Memory B cell (primary cell): ENCODE data around the gene CWF19L1.

Source experiments
- ATAC-seq: fragments of 150-1000 bp; cut with Tn5 transposase; 2 replicates; pipeline ENCODE4 v1.10.0; 2021; ENCODE audit warnings: low read depth, mild to moderate bottlenecking, moderate library complexity
- DNase-seq, 2 donors: peaks; one replicate each; pipeline ENCODE4 v3.0.0; 2022; ENCODE audit warnings: low spot score in 2 of 2
- H3K27ac Mint-ChIP-seq: one replicate; pipeline ENCODE4 v1.8.0; 2022; ENCODE audit warnings: mild to moderate bottlenecking, moderate library complexity, mixed read lengths
- H3K27me3 Mint-ChIP-seq: one replicate; pipeline ENCODE4 v1.8.0; 2022; ENCODE audit warnings: mixed read lengths
- H3K36me3 Mint-ChIP-seq: one replicate; pipeline ENCODE4 v1.8.0; 2022; ENCODE audit warnings: mild to moderate bottlenecking, mixed read lengths
- H3K4me1 Mint-ChIP-seq: one replicate; pipeline ENCODE4 v1.8.0; 2022; ENCODE audit warnings: mixed read lengths
- H3K4me3 Mint-ChIP-seq: one replicate; pipeline ENCODE4 v1.8.0; 2022; ENCODE audit warnings: mild to moderate bottlenecking, moderate library complexity, mixed read lengths
- H3K9me3 Mint-ChIP-seq: one replicate; pipeline ENCODE4 v1.8.0; 2022; ENCODE audit warnings: mixed read lengths

Gene CWF19L1

DNA sequence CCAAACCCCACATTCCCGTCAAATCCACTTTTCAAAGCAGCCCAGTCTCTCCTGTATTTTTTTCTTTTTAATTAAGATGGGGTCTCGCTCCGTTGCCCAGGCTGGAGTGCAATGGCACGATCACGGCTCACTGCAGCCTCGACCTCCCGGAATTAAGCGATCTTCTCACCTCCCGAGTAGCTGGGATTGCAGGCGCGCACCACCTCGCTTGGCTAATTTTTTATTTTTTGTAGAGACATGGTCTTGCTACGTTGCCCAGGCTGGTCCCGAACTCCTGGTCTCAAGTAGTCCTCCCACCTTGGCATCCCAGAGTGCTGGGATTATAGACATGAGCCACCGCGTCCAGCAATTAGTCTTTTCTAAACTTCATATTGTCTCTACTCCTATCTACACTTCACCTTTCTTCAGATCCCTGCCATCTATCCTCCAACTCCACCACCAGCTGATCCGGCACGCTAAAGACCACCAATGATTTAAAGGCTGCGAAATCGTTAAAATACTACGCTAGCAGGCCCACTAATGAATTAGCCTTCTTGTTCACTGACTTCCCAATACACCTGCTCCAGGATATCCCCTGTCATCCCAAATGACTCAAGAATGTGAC lies 37.5 kb downstream of the CWF19L1 start:
- Mint-ChIP-seq H3K4me3 (peak overlapping the region; percentile 85), H3K36me3 (peaks cover 14% of the 10 kb centered on the region), H3K27ac (peak overlapping the region; percentile 88), H3K9me3 (no peaks in the 10 kb centered on the region), H3K27me3 (no peaks in the 10 kb centered on the region), H3K4me1 (peaks cover 15% of the 10 kb centered on the region)
- ATAC-seq (no peak), DNase-seq (no peak)

DNA sequence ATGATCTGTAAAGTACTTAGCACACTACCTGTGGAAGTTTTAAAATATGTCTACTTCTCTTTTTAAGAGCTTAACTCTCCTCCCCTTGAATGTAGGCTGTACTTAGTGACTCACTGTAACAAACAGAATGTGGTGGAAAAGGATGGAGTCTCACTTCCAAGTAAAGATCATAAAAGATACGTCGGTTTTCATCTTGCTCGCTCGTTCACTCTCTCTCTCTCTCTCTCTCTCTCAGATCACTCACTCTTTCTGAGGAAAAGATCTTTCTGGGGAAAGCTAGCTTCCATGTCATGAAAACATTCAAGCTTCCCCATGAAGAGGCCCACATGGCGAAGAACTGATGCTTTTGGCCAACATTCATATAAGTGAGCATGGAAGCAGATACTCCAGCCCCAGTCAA lies 43.6 kb downstream of the CWF19L1 start:
- no peak overlapping the region for H3K27ac Mint-ChIP-seq

DNA sequence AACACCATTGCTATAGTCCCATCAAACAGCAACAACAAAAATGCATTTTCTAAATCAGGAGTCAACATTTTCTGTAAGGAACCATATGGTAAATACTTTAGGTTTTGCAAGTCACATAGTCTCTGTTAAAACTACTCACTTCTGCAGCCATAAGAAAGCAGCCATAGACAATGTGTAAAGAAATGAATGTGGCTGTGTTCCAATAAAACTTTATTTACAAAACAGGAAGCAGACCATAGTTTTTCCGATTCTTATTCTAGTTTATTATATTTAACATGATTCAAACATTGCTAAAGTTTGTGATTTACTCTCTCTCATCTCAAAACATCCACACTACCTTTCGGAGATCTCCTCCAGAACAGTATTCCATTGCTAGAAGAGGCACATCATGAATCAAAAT lies 44.9 kb downstream of the CWF19L1 start:
- no peaks in the 10 kb centered on the region for H3K27me3 Mint-ChIP-seq
- H3K4me1 Mint-ChIP-seq = peaks cover 4% of the 10 kb centered on the region
- no peak overlapping the region for H3K4me3 Mint-ChIP-seq
- peaks cover 36% of the 10 kb centered on the region for H3K36me3 Mint-ChIP-seq
- no peaks in the 10 kb centered on the region for H3K9me3 Mint-ChIP-seq
- H3K27ac Mint-ChIP-seq = no peak overlapping the region
- DNase-seq (no peak), ATAC-seq (no peak)

More for the DNA sequence above, 43.6 kb downstream of the CWF19L1 start:
- H3K9me3 Mint-ChIP-seq = no peaks in the 10 kb centered on the region
- no peak for DNase-seq
- peaks cover 10% of the 10 kb centered on the region for H3K4me1 Mint-ChIP-seq
- no peak for ATAC-seq
- no peaks in the 10 kb centered on the region for H3K27me3 Mint-ChIP-seq
- peaks cover 29% of the 10 kb centered on the region for H3K36me3 Mint-ChIP-seq
- H3K4me3 Mint-ChIP-seq = no peak overlapping the region

- DNase-seq = no peak
- peaks cover 47% of the 10 kb centered on the region for H3K36me3 Mint-ChIP-seq
- H3K9me3 Mint-ChIP-seq = no peaks in the 10 kb centered on the region
- ATAC-seq = no peak
- no peak overlapping the region for H3K4me3 Mint-ChIP-seq
- no peaks in the 10 kb centered on the region for H3K27me3 Mint-ChIP-seq
- no peak overlapping the region for H3K27ac Mint-ChIP-seq
- H3K4me1 Mint-ChIP-seq = no peaks in the 10 kb centered on the region
Observed at GRCh38 chr10:100216006-100216405, 51.4 kb downstream of the CWF19L1 start.

DNA sequence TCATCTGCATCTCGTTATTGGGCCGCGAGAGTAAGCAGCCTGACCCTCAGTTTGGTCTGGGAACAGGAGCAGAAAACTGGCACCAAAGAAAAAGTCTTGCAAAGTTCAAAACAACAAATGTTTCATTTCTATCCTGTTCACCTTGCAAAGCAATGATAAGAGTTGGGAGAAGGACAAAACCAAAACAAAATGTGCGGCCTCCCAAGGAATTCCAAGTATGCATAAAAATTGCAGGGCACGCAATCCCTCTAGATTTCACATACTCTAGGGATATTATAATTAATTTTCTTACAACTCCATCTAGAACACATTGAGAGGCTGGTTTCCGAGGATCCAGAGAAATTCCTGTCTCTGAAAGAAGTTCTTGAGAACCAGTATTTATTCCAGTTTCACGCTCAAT lies 58.1 kb downstream of the CWF19L1 start:
- Mint-ChIP-seq H3K9me3 (no peaks in the 10 kb centered on the region), H3K27ac (no peak overlapping the region), H3K27me3 (no peaks in the 10 kb centered on the region), H3K36me3 (peaks cover 30% of the 10 kb centered on the region), H3K4me1 (no peaks in the 10 kb centered on the region), H3K4me3 (no peak overlapping the region)
- DNase-seq = no peak
- ATAC-seq = no peak

DNA sequence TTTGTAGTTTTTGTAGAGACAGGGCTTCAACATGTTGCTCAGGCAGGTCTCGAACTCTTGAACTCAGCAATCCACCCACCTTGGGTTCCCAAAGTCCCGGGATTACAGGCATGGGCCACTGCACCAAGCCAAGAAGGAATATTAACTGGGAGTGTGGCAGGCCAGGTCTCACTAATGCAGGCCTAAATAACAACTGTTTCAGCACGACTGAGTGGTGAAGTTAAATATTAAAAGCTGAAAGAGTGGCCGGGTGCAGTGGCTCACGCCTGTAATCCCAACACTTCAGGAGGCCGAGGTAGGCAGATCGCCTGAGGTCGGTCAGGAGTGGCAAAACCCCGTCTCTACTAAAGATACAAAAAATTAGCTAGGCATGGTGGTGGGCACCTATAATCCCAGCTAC lies 59.2 kb downstream of the CWF19L1 start:
- Mint-ChIP-seq H3K27me3 (no peaks in the 10 kb centered on the region), H3K4me3 (no peak overlapping the region), H3K27ac (no peak overlapping the region), H3K9me3 (no peaks in the 10 kb centered on the region), H3K36me3 (peaks cover 28% of the 10 kb centered on the region), H3K4me1 (no peaks in the 10 kb centered on the region)
- no peak for DNase-seq
- ATAC-seq = no peak

GRCh38 chr10:100204370-100204769 lies 63.1 kb downstream of the CWF19L1 start:
- Mint-ChIP-seq H3K4me3 (no peak overlapping the region), H3K27ac (no peak overlapping the region), H3K9me3 (no peaks in the 10 kb centered on the region), H3K27me3 (no peaks in the 10 kb centered on the region), H3K36me3 (peaks cover 29% of the 10 kb centered on the region), H3K4me1 (no peaks in the 10 kb centered on the region)
- DNase-seq (no peak), ATAC-seq (no peak)

GRCh38 chr10:100201549-100201948 lies 65.9 kb downstream of the CWF19L1 start:
- no peaks in the 10 kb centered on the region for H3K4me1 Mint-ChIP-seq
- DNase-seq = no peak
- peaks cover 28% of the 10 kb centered on the region for H3K36me3 Mint-ChIP-seq
- no peaks in the 10 kb centered on the region for H3K27me3 Mint-ChIP-seq
- H3K9me3 Mint-ChIP-seq = no peaks in the 10 kb centered on the region
- no peak overlapping the region for H3K4me3 Mint-ChIP-seq
- H3K27ac Mint-ChIP-seq = no peak overlapping the region
- no peak for ATAC-seq

DNA sequence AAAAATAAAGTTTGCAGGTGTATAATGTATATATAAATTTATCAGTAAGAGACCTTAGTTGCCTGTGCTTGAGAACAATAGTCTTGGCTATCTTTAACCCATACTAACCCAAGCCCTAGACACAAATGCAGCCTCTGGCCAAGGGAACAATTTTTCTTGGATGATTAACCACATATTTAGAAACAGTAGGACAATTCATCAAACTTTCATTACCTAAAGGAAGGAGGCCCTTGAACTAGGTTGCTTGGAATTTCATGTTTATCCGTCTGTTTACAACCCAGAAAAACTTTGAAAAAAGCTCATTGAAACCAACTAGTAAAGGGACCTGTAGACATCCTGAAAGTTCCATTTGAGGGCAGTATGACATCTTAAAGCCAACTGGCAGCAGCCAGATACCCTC lies 72.7 kb downstream of the CWF19L1 start:
- Mint-ChIP-seq H3K4me1 (no peaks in the 10 kb centered on the region), H3K36me3 (peaks cover 25% of the 10 kb centered on the region), H3K9me3 (no peaks in the 10 kb centered on the region), H3K4me3 (no peak overlapping the region), H3K27me3 (no peaks in the 10 kb centered on the region), H3K27ac (no peak overlapping the region)
- ATAC-seq = no peak
- DNase-seq = no peak

DNA sequence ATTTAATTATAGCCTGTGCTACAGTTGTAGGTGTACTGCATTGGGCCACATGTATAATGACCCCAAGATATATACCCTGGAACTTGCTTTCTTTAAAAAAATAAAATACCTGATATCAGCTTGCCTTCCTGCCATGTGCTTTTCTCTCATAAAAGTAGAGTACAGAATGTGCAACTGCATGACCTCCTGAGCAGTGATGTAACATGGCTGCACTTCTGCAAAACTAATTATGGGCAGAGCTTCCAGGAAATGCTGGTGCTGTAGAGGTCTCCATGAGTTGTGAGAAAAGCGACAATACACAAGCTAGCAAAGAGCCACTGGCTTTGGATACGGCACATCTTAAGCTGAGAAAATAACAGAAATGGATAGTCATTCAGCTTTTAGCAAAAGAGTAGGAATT lies 75.1 kb downstream of the CWF19L1 start:
- peaks cover 20% of the 10 kb centered on the region for H3K36me3 Mint-ChIP-seq
- H3K27ac Mint-ChIP-seq = no peak overlapping the region
- DNase-seq = no peak
- H3K27me3 Mint-ChIP-seq = no peaks in the 10 kb centered on the region
- no peaks in the 10 kb centered on the region for H3K9me3 Mint-ChIP-seq
- no peak for ATAC-seq
- H3K4me1 Mint-ChIP-seq = peaks cover 3% of the 10 kb centered on the region
- H3K4me3 Mint-ChIP-seq = no peak overlapping the region

- no peaks in the 10 kb centered on the region for H3K27me3 Mint-ChIP-seq
- peaks cover 29% of the 10 kb centered on the region for H3K4me1 Mint-ChIP-seq
- H3K4me3 Mint-ChIP-seq = peak overlapping the region; percentile 98
- H3K36me3 Mint-ChIP-seq = peaks cover 13% of the 10 kb centered on the region
- no peaks in the 10 kb centered on the region for H3K9me3 Mint-ChIP-seq
- peak overlapping the region; percentile 91 for H3K27ac Mint-ChIP-seq
- DNase-seq (no peak), ATAC-seq (peak; percentile 59)
Observed at GRCh38 chr10:100186253-100187212, 80.9 kb downstream of the CWF19L1 start.

DNA sequence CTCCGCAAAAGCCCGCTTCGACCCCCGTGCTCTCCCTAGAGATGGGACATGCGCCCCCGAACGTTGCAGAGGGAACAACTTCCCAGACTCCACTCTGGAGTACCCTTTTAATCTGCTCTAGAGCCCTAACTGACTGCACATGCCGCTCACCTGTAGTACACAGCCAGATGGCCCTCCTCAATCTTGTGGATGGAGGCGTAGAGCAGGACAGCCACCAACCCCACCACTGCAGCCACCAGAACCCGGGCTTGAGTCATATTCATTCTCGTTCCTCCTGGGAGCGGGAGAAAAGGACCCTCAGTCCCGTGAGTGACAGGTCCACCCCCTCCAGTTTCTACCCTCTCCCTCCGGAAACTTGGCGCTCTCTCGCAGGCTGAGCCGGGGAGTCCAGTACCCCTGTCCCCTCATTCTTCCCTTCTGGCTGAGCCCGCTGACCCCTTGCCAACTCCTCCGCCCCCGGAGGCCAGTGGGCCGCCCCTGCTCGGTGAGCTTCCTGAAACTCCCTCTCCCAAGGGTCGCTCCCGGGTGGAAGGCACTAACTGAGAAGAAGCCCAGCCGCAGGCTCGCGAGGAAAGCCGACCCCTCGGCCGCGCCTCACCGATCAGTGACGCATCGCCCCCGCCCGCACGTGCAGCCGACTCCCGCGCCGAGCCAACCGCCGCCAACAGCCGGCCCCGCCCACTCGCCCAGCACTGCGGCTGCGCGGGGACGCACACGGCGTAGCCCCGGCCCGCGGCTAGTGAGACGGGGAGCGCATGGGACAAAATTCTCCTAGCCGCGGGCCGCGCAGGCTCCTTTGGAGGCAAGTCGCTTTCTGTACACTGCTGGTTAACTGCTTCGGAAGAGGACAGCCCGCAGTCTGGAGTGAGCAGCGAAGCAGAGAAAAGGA lies 81.8 kb downstream of the CWF19L1 start, which contains the start of gene ERLIN1:
Gene ERLIN1 (minus strand): TSS at position 666 of the 889 bp plus-strand sequence. CDS start 403 bp downstream, at position 263.
- no peaks in the 10 kb centered on the region for H3K27me3 Mint-ChIP-seq
- H3K4me3 Mint-ChIP-seq = peak within 1 kb of the TSS; percentile 98
- H3K27ac Mint-ChIP-seq = peak within 1 kb of the TSS; percentile 91
- DNase-seq (peak; percentile 89), ATAC-seq (peak; percentile 91)
- no peaks in the 10 kb centered on the region for H3K9me3 Mint-ChIP-seq
- peaks cover 29% of the 10 kb centered on the region for H3K4me1 Mint-ChIP-seq
- H3K36me3 Mint-ChIP-seq = peaks cover 11% of the 10 kb centered on the region

DNA sequence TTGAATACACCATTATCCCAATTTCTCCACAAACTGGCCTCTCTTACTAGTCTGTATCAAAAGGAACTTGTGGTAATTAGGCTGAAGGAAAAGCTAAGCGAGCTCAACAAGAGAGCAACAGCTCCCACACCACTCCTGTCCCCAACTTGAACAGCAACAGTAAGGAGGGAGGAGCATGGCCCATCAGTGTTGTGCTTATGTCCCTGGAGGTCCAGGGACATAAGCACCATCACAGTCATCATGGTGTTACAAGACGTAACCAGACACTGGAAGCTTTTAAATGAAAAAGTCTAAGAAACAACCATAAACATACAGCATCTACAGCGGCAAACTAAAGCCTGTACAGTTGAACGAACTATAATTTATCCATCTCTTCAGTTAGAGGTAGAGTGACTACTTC lies 82.6 kb downstream of the CWF19L1 start:
- no peaks in the 10 kb centered on the region for H3K9me3 Mint-ChIP-seq
- DNase-seq = no peak
- H3K27ac Mint-ChIP-seq = peak overlapping the region; percentile 91
- peaks cover 32% of the 10 kb centered on the region for H3K4me1 Mint-ChIP-seq
- H3K36me3 Mint-ChIP-seq = peaks cover 14% of the 10 kb centered on the region
- no peaks in the 10 kb centered on the region for H3K27me3 Mint-ChIP-seq
- peak overlapping the region; percentile 98 for H3K4me3 Mint-ChIP-seq
- no peak for ATAC-seq

DNA sequence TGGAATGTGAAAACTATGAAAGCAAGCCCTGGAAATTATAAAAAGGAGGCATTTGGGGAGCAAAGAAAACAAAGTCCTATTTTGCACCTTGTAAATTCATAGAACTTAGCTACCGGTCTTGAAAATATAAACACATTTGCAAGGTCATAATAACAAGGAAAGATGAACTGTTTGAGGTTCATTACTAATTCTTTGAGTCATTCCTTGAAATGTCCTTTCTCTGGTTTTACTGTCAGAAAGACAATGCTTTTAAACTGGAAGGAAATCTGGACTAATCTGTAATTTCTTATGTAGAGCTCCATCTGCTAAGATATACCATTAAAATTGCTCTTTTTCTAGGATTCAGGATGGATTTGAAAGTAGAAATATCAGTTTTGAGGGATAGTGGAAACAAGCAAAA lies 83.0 kb downstream of the CWF19L1 start:
- ATAC-seq = no peak
- DNase-seq = no peak
- Mint-ChIP-seq H3K9me3 (no peaks in the 10 kb centered on the region), H3K27ac (peak overlapping the region; percentile 91), H3K36me3 (peaks cover 14% of the 10 kb centered on the region), H3K4me1 (peaks cover 32% of the 10 kb centered on the region), H3K27me3 (no peaks in the 10 kb centered on the region), H3K4me3 (peak overlapping the region; percentile 98)
